Stimulated activated CD4-positive, alpha-beta T cell treated with anti-CD3 and anti-CD28 coated beads, Interleukin-4, amount 100 ng/mL, for 4 hours (primary cell): ENCODE results near the gene RC3H2.
A peak's percentile ranks its signal among the peaks of the same experiment; 100 is the strongest.
"Not testable (repeated sequence)": the region's sequence is repeated elsewhere in the genome, so short reads cannot be mapped to it uniquely, and the experiment has no call there.

Source experiments
- DNase-seq, 2 experiments: peaks; one replicate each; pipeline ENCODE4 v3.0.0-alpha.2; 2020

RC3H2 gene

GRCh38 chr9:122837266-122837850 lies 67.8 kb downstream of the RC3H2 start:
- DNase-seq, result no peak

GRCh38 chr9:122835313-122835731 lies 69.8 kb downstream of the RC3H2 start:
- DNase-seq, result peak in 1 of 2 experiments; percentile 9

- no peak for DNase-seq
Observed at GRCh38 chr9:122832194-122832593, 73.0 kb downstream of the RC3H2 start.

GRCh38 chr9:122828965-122829284 lies 76.2 kb downstream of the RC3H2 start:
- not testable (repeated sequence) for DNase-seq

GRCh38 chr9:122827761-122828093 lies 77.4 kb downstream of the RC3H2 start:
- DNase-seq, result no peak

GRCh38 chr9:122822938-122823337 lies 82.2 kb downstream of the RC3H2 start:
- DNase-seq, result no peak

GRCh38 chr9:122822056-122822455 lies 83.1 kb downstream of the RC3H2 start:
- DNase-seq, result no peak

- DNase-seq, result no peak
Observed at GRCh38 chr9:122821278-122821943, 83.7 kb downstream of the RC3H2 start.

GRCh38 chr9:122820490-122820845 lies 84.7 kb downstream of the RC3H2 start:
- no peak for DNase-seq

- no peak for DNase-seq
Observed at GRCh38 chr9:122819791-122820489, 85.2 kb downstream of the RC3H2 start.

GRCh38 chr9:122819326-122819725 lies 85.8 kb downstream of the RC3H2 start:
- DNase-seq, result no peak

GRCh38 chr9:122816163-122816867 lies 88.8 kb downstream of the RC3H2 start:
- DNase-seq, result peak; percentile 20 to 36

- no peak for DNase-seq
Observed at GRCh38 chr9:122815544-122815943, 89.6 kb downstream of the RC3H2 start.

- DNase-seq, result no peak
Observed at GRCh38 chr9:122814545-122814944, 90.6 kb downstream of the RC3H2 start.

GRCh38 chr9:122812736-122813135 lies 92.4 kb downstream of the RC3H2 start:
- DNase-seq, result no peak

- peak; percentile 66 for DNase-seq
Observed at GRCh38 chr9:122810306-122810946, 94.7 kb downstream of the RC3H2 start.

GRCh38 chr9:122809261-122809660 lies 95.9 kb downstream of the RC3H2 start:
- not testable (repeated sequence) for DNase-seq

- no peak for DNase-seq
Observed at GRCh38 chr9:122808141-122808540, 97.0 kb downstream of the RC3H2 start.

GRCh38 chr9:122807271-122807900 lies 97.8 kb downstream of the RC3H2 start:
- no peak for DNase-seq

GRCh38 chr9:122806661-122807060 lies 98.5 kb downstream of the RC3H2 start:
- DNase-seq, result no peak

- no peak for DNase-seq
Observed at GRCh38 chr9:122800066-122801060, 104.8 kb downstream of the RC3H2 start, which contains the start of gene OR1K1. OR1K1 (plus strand) TSS chr9:122800123; CDS start chr9:122800123, 0 bp downstream.
